ENCODE data around the gene FOSL1.

The FOSL1 gene

DNA sequence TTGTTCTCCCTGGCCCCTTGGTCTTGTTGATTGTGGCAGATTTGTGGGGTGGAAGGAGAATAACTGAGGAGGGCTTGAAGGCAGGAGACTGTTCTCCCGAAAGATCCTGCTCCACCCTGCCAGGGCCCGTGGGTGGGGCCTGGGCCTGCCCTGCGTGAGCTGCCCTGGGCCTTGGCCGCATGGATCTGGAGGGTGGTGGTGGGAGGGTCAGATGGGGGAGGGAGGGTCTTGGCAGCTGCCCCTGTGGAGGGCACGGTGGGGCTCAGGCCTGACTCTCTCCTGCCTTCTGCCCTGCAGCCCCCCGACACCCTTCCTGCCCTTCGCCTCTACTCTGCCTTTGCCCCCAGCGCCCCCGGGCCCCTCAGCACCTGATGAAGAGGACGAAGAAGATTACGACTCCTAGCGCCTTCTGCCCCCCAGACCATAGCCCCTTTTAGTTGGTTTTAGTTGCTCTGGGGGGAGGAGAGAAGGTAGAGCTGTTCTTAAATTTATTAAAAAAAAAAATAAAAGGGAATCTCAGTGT lies 20.9 kb upstream of the FOSL1 start:
- TF ChIP-seq, protein P1, sequence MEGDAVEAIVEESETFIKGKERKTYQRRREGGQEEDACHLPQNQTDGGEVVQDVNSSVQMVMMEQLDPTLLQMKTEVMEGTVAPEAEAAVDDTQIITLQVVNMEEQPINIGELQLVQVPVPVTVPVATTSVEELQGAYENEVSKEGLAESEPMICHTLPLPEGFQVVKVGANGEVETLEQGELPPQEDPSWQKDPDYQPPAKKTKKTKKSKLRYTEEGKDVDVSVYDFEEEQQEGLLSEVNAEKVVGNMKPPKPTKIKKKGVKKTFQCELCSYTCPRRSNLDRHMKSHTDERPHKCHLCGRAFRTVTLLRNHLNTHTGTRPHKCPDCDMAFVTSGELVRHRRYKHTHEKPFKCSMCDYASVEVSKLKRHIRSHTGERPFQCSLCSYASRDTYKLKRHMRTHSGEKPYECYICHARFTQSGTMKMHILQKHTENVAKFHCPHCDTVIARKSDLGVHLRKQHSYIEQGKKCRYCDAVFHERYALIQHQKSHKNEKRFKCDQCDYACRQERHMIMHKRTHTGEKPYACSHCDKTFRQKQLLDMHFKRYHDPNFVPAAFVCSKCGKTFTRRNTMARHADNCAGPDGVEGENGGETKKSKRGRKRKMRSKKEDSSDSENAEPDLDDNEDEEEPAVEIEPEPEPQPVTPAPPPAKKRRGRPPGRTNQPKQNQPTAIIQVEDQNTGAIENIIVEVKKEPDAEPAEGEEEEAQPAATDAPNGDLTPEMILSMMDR (conservative IDR thresholded peaks at IDR 0.05; ENCODE audit: control insufficient read depth, insufficient read depth, low read depth, low read length): no peak
- DNase-seq (ENCODE audit: low read depth): no peak
- H3K4me3 ChIP-seq (ENCODE audit: control insufficient read depth, low read depth, low read length): peak overlapping the region; percentile 74

DNA sequence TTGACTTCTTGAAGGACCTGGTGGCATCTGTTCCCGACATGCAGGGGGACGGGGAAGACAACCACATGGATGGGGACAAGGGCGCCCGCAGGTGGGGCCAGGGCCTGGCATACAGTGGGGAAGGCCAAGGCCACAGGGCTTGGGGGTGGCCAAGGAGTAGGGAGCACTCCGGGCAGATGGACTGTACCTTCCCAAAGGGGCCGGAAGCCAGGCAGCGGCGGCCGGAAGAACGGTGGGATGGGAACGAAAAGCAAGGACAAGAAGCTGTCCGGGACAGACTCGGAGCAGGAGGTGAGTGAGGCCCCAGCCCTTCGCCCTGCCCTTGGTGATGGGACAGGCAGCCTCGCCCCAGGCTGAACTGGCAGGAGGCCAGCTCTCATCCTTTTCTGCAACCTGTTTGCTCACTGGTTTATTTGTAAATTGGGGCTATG lies 20.2 kb upstream of the FOSL1 start:
- no peak for DNase-seq (ENCODE audit: low read depth)
- TF ChIP-seq, protein P1 (conservative IDR thresholded peaks at IDR 0.05; ENCODE audit: control insufficient read depth, insufficient read depth, low read depth, low read length): no peak
- H3K4me3 ChIP-seq (ENCODE audit: control insufficient read depth, low read depth, low read length): peak overlapping the region; percentile 74

- TF ChIP-seq, protein P1 (conservative IDR thresholded peaks at IDR 0.05; ENCODE audit: control insufficient read depth, insufficient read depth, low read depth, low read length): no peak
- peak overlapping the region; percentile 74 for H3K4me3 ChIP-seq (ENCODE audit: control insufficient read depth, low read depth, low read length)
- DNase-seq (ENCODE audit: low read depth): no peak
Measured at GRCh38 chr11:65919573-65920371, 19.6 kb upstream of the FOSL1 start.

- peak within 1 kb of the TSS; percentile 85 for H3K4me3 ChIP-seq (ENCODE audit: control insufficient read depth, low read depth, low read length)
- TF ChIP-seq, protein P1 (conservative IDR thresholded peaks at IDR 0.05; ENCODE audit: control insufficient read depth, insufficient read depth, low read depth, low read length): no peak
- DNase-seq (ENCODE audit: low read depth): peak; percentile 96
Measured at GRCh38 chr11:65919141-65919572, 19.0 kb upstream of the FOSL1 start, which contains the start of gene DRAP1. DRAP1 (plus strand) TSS chr11:65919426; CDS start chr11:65919502, 76 bp downstream.

- peak within 1 kb of the TSS; percentile 85 for H3K4me3 ChIP-seq (ENCODE audit: control insufficient read depth, low read depth, low read length)
- no peak for DNase-seq (ENCODE audit: low read depth)
- TF ChIP-seq, protein P1 (conservative IDR thresholded peaks at IDR 0.05; ENCODE audit: control insufficient read depth, insufficient read depth, low read depth, low read length): no peak
Measured at GRCh38 chr11:65918211-65919140, 18.3 kb upstream of the FOSL1 start, which contains the start of gene C11orf68. C11orf68 (minus strand) TSS chr11:65919062; CDS start chr11:65919031, 31 bp downstream.

Data from fibroblast of mammary gland (primary cell).